GM19238 (cell line): ENCODE results near the gene CALCOCO1.

Experiments used
- DNase-seq: peaks from one replicate; pipeline ENCODE4 v3.0.0; 2011; ENCODE audit warnings: low spot score; ENCODE audit not compliant: insufficient read length

Gene CALCOCO1

DNA sequence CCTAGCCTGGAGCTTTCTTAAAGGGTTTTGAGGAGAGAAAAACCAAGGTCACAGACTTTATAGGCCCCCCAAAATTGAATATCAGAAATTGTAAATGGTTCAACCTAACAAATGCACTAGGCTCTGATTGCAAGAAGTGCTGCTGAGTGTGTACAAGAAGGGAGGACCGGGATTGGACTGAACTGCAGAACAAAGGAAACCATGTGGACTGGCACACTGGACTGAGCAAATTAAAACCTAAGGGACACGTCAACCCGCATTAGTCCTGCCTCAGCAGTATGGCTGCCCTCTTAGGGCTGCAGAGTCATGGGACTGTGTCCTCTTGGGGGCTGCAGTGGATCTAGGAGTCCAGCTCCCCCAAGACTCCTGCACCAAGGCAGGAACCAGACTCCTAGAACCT is 25.4 kb upstream of the CALCOCO1 start:
- no peak for DNase-seq

DNA sequence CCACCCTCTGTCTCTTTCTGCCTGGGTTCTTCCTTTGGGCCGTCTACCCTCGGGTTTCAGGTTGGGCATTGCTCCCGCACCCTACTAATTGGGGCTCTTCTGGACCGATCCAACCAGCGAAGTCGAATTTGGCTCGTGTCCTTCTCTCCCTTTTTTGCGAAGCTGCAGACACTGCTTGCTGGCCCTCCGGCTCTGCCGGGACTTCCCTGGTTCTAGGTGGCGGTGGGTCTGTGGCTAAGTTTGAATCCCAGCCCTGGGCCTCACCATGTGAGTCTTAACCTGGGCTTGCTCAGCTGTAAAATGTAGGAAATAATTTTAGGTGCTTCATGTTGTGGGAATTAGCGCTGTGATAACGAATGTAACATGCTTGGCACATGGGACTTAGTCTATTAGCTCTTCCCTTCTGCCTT is 24.9 kb upstream of the CALCOCO1 start:
- no peak for DNase-seq

DNA sequence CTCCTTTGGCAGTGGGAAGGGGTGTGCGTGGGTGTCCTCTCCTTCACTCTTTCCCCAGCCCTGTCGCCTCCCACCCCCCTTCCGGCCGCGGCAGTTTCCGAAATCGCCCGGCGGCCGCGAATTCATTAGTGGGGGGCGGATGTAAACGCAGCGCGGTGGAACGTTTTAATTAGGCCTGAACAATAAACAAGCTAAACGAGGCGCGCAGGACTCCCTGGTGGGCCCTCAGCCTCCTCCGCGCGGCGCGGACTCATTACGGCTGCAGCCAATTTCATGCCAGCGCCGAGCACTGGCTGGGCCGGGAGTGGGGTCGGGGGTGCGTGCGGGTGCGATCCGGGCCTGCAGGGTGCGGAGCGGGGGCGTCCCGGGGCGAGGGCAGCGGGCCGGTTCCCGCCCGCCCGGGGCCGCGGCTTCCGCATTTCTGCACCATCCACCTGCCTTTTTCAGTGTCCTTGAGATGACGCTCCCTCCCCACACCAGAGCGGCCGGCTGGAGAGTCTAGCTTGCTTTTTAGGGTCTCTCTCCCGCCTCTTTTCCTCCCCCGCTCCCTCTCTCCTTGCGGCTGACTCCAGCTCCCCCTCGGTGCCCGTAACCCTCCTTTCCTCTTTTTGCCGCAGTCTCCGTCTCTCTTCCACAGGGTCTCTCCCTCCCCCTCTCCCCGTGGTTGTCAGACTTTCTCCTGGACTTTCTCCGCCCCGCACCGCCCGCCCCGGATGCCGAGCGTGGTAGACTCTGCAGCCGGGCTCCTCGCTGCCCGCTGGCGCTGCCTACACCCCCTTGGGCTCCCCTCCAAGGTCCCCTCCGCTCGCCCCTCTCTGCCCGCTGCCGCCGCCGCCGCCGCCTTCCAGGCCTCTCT is 24.3 kb upstream of the CALCOCO1 start, which contains the start of gene CISTR:
Gene CISTR (minus strand): TSS at position 644 of the 856 bp plus-strand sequence.
- DNase-seq = no peak

DNA sequence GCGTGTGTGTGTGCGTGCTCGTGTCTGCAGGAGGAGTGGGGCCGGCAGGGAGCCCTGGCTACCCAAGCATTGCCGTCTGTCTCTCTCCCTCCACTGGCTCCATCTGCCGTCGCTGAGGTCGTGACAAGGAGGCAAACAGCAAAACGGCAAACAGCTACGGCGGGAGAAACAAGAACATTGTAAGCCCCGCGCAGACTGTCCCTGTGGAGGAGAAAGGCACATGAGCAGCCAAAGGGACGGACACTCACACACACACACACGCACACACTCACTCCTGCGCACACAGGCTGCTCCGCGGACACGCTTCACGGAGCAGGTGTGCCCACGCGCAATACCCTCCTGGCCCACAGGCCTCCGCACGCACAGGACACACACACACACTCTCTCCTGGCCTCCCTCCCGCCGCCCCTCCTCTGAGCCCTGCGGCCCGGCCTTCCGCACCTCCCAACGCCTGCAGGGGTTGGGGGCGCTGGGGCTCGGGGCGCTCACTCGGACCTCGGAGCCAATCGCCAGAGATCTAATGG is 23.6 kb upstream of the CALCOCO1 start:
- no peak for DNase-seq

DNA sequence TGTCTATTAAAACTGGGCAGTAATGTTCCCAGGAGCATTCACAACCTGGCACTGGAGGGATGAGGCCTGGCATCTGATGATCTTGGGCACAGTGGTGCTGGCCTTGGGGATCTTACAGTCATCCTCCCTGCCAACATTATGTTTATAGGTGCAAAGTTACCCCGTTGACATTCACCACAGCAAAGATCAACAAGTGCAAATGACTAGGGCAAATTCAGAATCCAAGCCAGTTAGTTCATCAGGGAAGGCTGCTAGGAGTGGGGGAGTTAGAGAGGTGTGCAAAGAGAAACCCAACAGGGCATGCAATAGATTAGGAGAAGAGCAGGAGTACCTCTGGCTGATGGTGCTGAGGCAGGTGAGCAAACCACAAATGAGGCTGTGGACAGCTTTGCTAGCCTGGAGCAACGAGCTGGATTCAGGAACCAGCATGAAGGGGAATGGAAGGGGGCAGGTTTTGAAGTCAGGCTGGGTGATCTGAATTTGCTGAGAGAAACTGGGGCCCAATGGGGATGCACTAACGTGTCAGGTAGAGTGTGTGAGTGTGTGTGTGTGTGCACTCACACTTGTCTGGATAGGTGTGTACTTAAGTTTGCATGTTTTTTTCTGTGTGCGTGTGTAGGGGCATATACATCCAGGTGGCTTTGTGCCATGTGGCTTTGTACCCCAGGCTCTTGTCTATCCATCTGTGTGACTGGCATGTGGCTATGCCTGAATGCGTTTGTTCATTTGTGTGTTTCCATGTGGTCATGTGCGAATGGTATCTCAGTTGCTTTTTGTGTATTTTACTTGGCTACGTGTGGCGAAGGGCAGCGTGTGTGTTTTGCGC is 22.9 kb upstream of the CALCOCO1 start:
- DNase-seq = no peak

DNA sequence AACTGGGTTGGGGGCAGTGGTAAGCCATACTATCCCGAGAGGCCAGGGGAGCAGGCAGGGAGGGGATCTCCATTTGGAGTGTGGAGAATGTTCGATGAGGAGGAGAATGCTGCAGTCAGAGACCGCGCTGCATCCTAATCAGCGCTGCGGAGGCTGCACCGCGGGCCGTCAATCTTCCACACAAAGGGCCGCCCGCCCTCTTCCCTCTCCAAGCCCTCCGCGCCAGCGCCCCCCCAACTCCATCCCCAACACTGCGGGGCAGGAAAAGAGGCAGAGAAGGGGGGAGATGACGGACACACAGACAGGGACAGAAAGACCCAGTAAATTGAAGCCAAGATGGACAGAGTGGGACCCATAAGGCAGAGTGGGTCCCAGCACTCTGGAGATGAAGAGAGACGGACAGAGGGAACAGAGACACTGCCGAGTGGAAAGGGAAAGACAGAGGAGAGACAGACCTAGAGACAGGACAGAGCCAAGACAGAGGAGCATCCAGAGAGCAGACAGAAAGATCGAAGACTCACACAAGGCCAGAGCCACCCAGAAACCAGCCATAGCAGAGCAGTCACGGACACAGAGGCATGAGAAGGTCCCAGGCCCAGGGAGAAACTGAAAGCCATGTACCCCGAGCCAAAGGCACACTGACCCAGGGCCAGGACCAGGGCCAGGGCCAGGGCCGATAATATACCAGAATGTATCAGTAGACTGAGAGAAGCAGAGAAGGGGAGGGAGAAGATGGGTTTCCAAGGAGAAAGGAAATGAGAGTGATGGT is 21.0 kb upstream of the CALCOCO1 start:
- DNase-seq = no peak

DNA sequence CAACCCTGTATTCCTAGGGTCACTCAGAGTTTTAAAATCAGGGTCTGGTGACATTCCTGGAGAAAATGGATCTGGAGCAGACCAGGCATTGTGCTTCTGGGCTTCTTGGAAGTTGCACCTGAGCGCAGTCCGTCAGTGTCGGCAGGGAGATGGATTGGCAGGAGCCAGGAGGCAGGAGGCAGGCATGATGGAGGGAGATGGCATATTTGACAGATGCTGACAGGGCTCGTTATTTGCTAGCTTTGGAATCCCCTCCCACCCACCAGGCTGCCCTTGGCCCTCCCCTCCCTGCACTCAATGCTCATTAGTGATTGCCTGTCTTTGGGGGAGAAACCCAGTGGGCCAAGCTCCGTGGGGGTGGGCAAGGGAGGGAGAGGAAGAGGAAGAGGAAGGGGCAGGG is 19.8 kb upstream of the CALCOCO1 start:
- DNase-seq = no peak

DNA sequence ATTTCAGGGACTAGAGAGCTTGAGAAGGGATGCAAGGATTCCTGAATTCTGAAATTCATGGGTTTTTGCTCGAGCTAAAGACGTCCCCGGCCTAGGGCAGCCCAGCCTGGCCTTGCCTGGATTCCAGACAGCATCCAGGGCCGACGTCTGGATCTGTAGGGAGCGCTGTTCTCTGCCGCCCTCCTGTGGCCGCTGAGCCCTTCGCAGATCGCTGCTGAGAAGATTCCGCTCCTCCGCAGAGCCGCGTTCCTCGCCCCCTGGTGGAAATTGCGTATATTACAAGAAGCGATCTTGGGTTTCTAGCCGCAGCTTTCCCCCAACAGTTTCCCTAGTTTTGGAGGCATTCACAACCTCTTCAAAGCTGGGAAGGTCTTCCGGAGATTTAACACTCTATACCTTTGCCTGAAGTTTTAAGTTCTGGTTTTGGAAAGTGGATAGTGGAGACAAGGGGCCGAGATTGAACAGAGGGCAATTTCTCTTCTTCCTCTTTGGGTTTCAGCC is 19.4 kb upstream of the CALCOCO1 start:
- DNase-seq = peak; percentile 79

DNA sequence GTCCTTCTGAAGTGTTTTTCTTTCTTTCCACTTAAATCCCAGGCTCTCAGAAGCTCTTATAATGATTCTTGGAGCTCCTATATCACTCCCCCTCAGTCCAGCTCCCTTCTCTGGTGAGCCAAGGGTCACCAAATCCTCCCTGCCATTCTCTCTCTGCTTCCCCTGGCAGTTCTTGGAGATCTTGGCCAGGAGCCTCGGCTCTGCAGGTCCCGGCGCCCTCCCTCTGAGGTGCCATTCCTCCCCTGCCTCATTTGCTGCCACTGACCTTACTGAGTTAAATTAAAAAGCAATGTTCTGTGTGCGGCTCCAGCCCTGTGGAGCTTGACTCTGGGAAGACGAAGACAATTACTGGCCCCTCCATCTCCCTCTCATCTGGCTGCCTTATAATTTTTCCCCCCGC is 17.5 kb upstream of the CALCOCO1 start:
- no peak for DNase-seq

DNA sequence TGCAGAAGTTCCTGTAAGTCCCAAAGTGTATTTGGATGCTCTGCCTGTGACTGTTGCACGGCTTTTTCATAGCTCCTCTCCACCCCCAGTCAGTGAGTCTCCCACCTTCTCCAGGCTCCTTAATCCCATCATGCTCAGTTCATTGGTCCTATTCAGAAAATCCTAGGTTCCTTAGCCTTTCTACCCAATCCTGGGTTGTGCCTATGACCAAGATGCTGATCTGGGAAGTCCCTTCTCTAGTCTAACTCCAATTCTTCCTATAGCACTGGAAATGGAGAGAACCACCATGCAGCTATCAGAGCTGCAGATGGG is 16.8 kb upstream of the CALCOCO1 start:
- DNase-seq = no peak

DNA sequence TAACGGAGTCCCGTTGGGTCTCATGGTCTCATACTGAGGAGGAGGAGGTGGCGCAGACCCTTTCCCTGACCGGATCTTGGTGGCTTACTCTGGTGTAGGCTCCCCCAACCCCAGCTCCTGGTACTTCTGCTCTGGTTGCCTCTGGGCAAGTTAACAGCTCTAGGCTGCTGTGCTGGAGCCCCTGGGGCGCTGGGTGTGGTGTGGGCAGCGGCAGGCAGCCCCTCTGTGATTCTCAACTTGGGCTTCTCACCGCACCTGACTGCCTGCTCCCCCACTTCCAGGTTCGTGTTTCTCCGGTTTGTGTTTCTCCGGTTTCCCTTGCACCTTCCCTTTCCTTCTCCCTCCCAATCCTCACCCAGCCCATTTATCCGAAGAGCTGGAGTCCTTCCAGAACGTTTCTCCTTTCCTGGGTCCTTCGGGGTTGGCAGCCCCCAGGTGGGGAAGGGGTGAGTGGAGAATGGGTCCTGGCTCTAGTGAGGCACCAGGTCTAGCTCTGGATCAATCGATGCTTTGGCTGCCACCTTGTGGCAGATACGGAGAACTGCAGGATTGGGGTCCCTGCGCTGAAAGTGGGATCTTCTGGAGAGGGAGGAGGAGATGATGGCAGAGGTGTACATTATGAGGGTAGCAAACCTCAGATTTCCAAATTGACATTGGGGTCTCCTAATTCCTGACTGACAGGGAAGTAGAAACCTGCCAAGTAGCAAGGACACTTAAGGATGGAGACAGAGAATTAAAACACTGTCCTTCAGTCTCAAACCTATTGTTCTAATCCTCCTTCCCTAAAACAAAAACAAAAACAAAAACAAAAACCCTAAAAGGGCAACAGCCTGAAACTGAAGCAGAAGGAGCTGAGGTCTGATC is 16.2 kb upstream of the CALCOCO1 start:
- DNase-seq = peak; percentile 73

DNA sequence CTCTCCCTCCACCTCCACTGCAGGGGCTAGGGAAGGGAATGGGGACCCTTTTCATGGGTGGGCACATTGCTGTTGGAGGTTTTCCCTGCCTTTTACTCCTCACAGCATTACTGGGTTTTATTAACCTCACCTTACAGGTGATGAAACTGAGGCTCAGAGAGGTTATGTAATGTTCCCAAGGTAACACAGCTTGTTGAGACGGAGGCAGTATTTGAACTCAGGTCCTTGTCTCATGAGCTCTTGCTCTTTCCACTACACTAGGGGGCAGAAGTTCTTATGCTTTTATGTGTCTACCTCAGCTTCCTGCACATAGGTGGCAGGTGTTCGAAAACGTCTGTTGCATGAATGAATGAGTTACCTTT is 12.9 kb upstream of the CALCOCO1 start:
- no peak for DNase-seq

DNA sequence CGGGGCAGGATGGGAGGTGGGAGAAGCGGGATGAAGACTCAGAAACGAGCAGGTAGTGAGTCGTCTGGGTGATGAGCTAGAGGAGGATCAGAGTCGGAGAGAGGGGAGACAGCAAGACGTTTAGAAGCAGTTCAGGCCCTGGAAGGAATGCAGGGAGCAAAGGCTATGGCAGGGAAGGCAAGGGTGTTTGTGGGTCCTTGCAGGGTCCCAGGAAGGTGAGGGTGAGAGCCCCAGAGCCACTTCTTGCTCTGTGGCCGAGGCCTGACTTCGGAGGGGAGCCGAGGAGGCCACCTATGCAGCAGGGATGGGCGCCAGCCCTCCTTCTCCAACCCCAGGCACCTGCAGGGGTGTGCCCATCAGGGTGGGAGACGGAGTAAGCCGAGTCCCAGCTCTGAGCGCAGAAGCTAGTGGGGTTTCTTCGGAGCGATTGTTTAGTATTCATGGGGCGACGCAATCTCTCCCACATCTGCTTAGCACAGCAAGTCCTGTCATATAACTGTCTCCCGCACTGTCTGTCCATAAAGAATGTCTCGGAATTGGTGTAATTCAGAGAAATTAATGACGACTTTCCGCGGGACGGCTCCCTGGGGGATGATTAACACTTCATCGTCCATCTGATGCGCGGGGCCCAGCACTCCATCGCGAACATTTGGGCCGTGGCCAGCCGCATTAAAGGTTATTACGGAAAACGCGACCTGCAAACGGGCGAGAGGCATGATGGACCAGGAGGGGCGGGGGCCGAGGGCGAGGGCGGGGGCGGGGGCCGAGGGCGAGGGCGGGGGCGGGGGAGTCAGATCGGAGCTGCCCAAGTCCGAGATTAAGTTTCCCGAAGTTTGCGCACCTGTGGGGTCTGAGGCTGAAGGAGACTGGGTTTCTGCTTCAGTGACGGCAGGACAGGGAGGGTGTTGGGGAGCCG is 12.2 kb upstream of the CALCOCO1 start:
- no peak for DNase-seq

DNA sequence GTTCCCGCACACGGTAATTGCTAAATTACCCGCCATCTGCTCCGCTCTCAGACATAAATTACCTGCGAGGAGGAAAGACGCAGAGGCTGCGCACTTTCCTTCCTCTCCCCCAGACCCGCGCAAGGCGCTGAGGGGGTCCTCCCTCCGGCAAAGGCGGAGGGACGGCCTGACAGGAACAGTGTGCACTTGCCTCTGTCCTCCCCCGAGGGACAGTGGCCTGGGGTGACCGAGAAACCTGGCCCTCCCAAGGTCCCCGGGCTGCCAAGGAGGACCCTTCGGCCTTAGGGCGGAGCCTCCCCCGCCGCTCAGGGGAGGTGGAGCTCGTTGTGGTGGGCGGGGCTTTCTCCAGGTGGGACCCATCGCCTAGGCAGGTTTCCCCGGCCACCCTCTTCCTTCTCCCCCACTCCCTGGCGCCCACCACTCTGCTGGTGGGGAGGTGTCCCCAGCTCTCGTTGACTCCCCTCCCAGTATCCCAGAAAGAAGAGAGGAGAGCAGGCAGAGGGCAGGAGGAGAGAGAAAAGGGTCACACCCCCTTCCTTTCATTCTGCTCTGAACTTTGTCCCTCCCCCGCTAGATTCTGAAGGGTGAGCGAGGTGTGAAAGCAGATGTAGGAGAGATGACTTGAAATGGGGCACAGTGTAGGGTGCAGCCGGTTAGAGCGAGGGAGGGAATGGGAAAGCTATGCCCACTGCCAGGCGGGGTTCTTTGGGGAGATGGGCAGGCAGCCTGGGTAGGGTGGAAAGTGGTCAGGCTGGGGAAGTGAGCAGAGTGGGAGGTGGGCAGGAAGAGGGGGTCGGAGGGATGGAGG is 11.4 kb upstream of the CALCOCO1 start:
- no peak for DNase-seq

DNA sequence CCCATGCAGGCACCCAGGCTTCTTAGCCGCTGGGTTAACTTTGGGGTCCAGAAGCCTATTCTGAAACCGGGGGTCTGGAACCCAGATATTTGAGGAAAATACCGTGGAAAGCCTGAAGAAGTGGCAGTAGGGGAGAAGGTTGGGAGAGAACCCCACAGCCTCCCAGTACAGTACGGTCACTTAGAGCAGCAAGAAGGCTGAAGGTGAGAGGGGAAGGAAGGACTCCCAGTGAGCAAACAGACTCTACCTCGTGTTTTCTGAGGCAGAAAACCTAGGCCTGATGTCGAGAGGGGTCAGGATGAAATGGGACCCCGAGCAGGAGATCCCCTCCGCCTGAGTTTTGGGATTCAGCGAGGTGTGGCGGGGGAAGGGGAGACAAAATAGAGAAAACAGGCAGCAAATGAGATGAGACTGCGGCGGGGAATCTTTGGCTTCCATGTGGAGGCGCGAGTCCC is 10.7 kb upstream of the CALCOCO1 start:
- no peak for DNase-seq

DNA sequence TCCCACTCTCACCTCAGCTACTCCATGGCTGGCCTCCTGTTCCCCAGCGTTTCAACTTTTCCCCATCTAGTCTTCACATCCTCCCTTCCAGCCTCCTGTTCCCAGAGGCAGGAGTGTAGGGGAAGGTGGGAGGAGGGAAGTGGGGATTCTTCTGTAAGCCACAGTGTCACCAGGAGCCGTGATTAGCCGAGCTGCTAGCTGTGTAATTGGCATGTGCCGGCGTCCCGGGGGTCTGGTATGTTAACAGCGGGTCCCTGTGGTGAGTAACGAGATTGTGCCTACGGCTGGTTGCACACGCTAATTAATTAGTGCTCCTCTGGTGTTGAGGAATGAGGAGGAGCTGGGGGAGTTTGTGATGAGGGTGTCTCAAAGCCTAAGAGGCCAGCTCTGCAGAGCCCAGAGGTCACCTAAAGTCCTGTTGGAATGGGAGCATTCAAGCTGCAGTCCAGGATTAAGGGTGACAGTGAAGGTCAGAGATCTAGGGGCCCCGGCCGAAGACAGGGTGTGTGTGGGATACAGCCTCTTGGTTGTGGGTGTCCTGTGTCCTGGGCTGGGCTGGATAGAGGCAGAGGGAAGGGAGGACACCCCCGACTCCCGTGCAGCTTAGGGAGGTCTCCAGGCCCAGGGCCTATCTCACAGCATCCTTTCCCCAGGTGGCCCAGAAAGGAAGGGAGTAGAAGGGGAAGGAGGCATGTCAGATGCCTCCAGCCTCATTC is 10.0 kb upstream of the CALCOCO1 start:
- DNase-seq = no peak

DNA sequence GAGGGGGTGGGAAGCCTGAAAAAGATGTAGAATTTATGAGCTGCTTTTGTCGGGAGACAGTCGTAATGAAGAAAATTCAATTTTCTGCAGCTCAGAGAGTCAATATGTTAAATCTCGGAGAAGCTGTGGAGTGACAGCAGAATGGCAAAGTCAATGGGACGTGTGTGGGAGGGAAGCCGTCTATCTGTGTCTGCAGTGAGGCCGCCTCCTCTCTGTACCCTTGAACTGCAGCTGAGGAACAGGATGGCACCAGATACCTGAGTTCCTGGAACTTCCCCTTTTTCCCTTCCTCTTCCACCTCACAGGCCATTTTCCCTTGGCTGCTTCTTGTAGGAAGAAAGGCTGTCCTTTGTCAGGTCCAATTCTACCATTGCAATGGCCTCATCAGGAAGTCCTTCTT is 9.3 kb upstream of the CALCOCO1 start:
- DNase-seq = no peak

DNA sequence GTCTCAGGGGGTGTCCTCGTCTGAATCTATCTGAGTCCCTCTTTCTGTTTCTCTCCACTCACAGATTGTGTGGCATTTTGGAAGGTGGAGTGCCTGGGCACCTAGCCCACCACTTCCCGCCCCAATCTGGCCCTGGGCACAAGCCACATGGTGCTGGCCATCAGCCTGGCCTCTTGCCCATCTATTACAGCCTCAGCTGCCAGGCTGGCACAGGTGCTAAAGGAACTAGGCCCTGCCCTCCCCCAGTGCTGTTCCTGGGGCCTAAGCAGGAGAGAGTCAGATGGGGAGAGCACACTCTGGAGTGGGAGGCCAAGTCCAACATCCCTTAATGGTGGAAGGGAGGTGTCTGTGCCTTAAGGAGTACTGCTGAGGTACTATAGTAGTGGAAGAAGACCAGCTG is 8.3 kb upstream of the CALCOCO1 start:
- DNase-seq = no peak
